HAP-1 (cell line): ENCODE results near the gene MCF2L2.

Source experiments
- DNase-seq, 2 experiments: peaks; one replicate each; pipeline ENCODE4 v3.0.0-alpha.2; 2016 to 2020; ENCODE audit warnings: low spot score in 2 of 2
- H3K27me3 ChIP-seq: fragments of 250-450 bp; sonication (Bioruptor Pico); 2 replicates; pipeline ENCODE4 v1.5.1; 2020; ENCODE audit warnings: low read depth, mild to moderate bottlenecking, moderate library complexity
- H3K36me3 ChIP-seq: fragments of 250-450 bp; sonication (Bioruptor Pico); replicated peaks from 2 replicates; pipeline ENCODE4 v1.5.1; 2020; ENCODE audit warnings: mild to moderate bottlenecking
- H3K4me1 ChIP-seq: fragments of 250-450 bp; sonication (Bioruptor Pico); 2 replicates; pipeline ENCODE4 v1.5.1; 2020; ENCODE audit warnings: mild to moderate bottlenecking
- H3K4me3 ChIP-seq: fragments of 250-450 bp; sonication (Bioruptor Pico); 2 replicates; pipeline ENCODE4 v1.5.1; 2020; ENCODE audit warnings: mild to moderate bottlenecking, moderate library complexity
- H3K9me3 ChIP-seq: fragments of 250-450 bp; sonication (Bioruptor Pico); 2 replicates; pipeline ENCODE4 v1.5.1; 2020; ENCODE audit warnings: mild to moderate bottlenecking, moderate library complexity
- in situ Hi-C: fragments of 300-500 bp; cut with MboI; formaldehyde crosslinking; loops from 3 replicates; pipeline ENCODE4 v1.14.3; 2020; ENCODE audit warnings: low sequenced_read_pairs, inconsistent platforms, mixed read lengths

The MCF2L2 gene

GRCh38 chr3:183272142-183272541, 156.3 kb downstream of the MCF2L2 start:
- no peak for DNase-seq
- in situ Hi-C loops: no loop called here
- peaks cover 9% of the 10 kb centered on the region; the same call in 1 of the 2 replicates for H3K4me1 ChIP-seq

GRCh38 chr3:183270344-183270743, 158.1 kb downstream of the MCF2L2 start:
- Histone ChIP-seq H3K4me3 (no peak overlapping the region), H3K9me3 (no peaks in the 10 kb centered on the region), H3K36me3 (peaks cover 9% of the 10 kb centered on the region), H3K27me3 (no peaks in the 10 kb centered on the region), H3K4me1 (peaks cover 19% of the 10 kb centered on the region)
- DNase-seq: no peak
- in situ Hi-C loops: no loop called here

More at GRCh38 chr3:183272142-183272541, 156.3 kb downstream of the MCF2L2 start:
- H3K36me3 ChIP-seq: peaks cover 9% of the 10 kb centered on the region
- no peak overlapping the region for H3K4me3 ChIP-seq
- H3K9me3 ChIP-seq: no peaks in the 10 kb centered on the region
- H3K27me3 ChIP-seq: no peaks in the 10 kb centered on the region

- Histone ChIP-seq H3K9me3 (no peaks in the 10 kb centered on the region), H3K27me3 (no peaks in the 10 kb centered on the region), H3K4me3 (no peak overlapping the region), H3K36me3 (peaks cover 9% of the 10 kb centered on the region), H3K4me1 (peaks cover 27% of the 10 kb centered on the region)
- DNase-seq: no peak
- in situ Hi-C loops: no loop called here
Measured at GRCh38 chr3:183269345-183269744, 159.1 kb downstream of the MCF2L2 start.

- no peaks in the 10 kb centered on the region for H3K9me3 ChIP-seq
- no peaks in the 10 kb centered on the region for H3K27me3 ChIP-seq
- no peak for DNase-seq
- H3K36me3 ChIP-seq: peaks cover 9% of the 10 kb centered on the region
- no peak overlapping the region for H3K4me3 ChIP-seq
- H3K4me1 ChIP-seq: peaks cover 30% of the 10 kb centered on the region
- in situ Hi-C loops: no loop called here
Measured at GRCh38 chr3:183268366-183268765, 160.1 kb downstream of the MCF2L2 start.

GRCh38 chr3:183267140-183267539, 161.3 kb downstream of the MCF2L2 start:
- H3K9me3 ChIP-seq: no peaks in the 10 kb centered on the region
- H3K4me3 ChIP-seq: no peak overlapping the region
- peaks cover 9% of the 10 kb centered on the region for H3K36me3 ChIP-seq
- no peaks in the 10 kb centered on the region for H3K27me3 ChIP-seq
- no peak for DNase-seq
- peaks cover 30% of the 10 kb centered on the region for H3K4me1 ChIP-seq
- in situ Hi-C loops: no loop called here

- in situ Hi-C loops: no loop called here
- Histone ChIP-seq H3K9me3 (no peaks in the 10 kb centered on the region), H3K4me1 (peaks cover 30% of the 10 kb centered on the region), H3K36me3 (peaks cover 9% of the 10 kb centered on the region), H3K4me3 (no peak overlapping the region), H3K27me3 (no peaks in the 10 kb centered on the region)
- DNase-seq: no peak
Measured at GRCh38 chr3:183266454-183266853, 162.0 kb downstream of the MCF2L2 start.

GRCh38 chr3:183265834-183266417, 162.5 kb downstream of the MCF2L2 start:
- no peak for DNase-seq
- Histone ChIP-seq H3K36me3 (peaks cover 9% of the 10 kb centered on the region), H3K27me3 (no peaks in the 10 kb centered on the region), H3K9me3 (no peaks in the 10 kb centered on the region), H3K4me1 (peaks cover 30% of the 10 kb centered on the region), H3K4me3 (no peak overlapping the region)
- in situ Hi-C loops: no loop called here

GRCh38 chr3:183265157-183265642, 163.2 kb downstream of the MCF2L2 start:
- Histone ChIP-seq H3K9me3 (no peaks in the 10 kb centered on the region), H3K4me3 (no peak overlapping the region), H3K27me3 (no peaks in the 10 kb centered on the region), H3K4me1 (peaks cover 30% of the 10 kb centered on the region), H3K36me3 (peaks cover 7% of the 10 kb centered on the region)
- in situ Hi-C loops: no loop called here
- DNase-seq: peak; percentile 34 to 63

GRCh38 chr3:183264268-183264667, 164.2 kb downstream of the MCF2L2 start:
- H3K4me1 ChIP-seq: peaks cover 30% of the 10 kb centered on the region
- no peaks in the 10 kb centered on the region for H3K9me3 ChIP-seq
- DNase-seq: no peak
- H3K27me3 ChIP-seq: no peaks in the 10 kb centered on the region
- H3K36me3 ChIP-seq: no peaks in the 10 kb centered on the region
- in situ Hi-C loops: no loop called here
- no peak overlapping the region for H3K4me3 ChIP-seq

- no peaks in the 10 kb centered on the region for H3K36me3 ChIP-seq
- no peak overlapping the region for H3K4me3 ChIP-seq
- in situ Hi-C loops: no loop called here
- H3K27me3 ChIP-seq: no peaks in the 10 kb centered on the region
- H3K4me1 ChIP-seq: peaks cover 24% of the 10 kb centered on the region
- no peak for DNase-seq
- H3K9me3 ChIP-seq: no peaks in the 10 kb centered on the region
Measured at GRCh38 chr3:183262875-183263378, 165.5 kb downstream of the MCF2L2 start.

GRCh38 chr3:183261151-183261724, 167.2 kb downstream of the MCF2L2 start:
- DNase-seq: no peak
- Histone ChIP-seq H3K27me3 (no peaks in the 10 kb centered on the region), H3K4me1 (peaks cover 22% of the 10 kb centered on the region), H3K36me3 (no peaks in the 10 kb centered on the region), H3K4me3 (no peak overlapping the region), H3K9me3 (no peaks in the 10 kb centered on the region)
- in situ Hi-C loops: no loop called here

- no peaks in the 10 kb centered on the region for H3K27me3 ChIP-seq
- H3K4me1 ChIP-seq: peaks cover 19% of the 10 kb centered on the region
- in situ Hi-C loops: no loop called here
- no peaks in the 10 kb centered on the region for H3K9me3 ChIP-seq
- H3K36me3 ChIP-seq: no peaks in the 10 kb centered on the region
- H3K4me3 ChIP-seq: no peak overlapping the region
- no peak for DNase-seq
Measured at GRCh38 chr3:183260167-183260904, 168.1 kb downstream of the MCF2L2 start.

- H3K9me3 ChIP-seq: no peaks in the 10 kb centered on the region
- in situ Hi-C loops: no loop called here
- no peak overlapping the region for H3K4me3 ChIP-seq
- no peaks in the 10 kb centered on the region for H3K36me3 ChIP-seq
- H3K27me3 ChIP-seq: no peaks in the 10 kb centered on the region
- H3K4me1 ChIP-seq: peaks cover 17% of the 10 kb centered on the region
- no peak for DNase-seq
Measured at GRCh38 chr3:183259621-183260020, 168.8 kb downstream of the MCF2L2 start.

GRCh38 chr3:183259087-183259486, 169.3 kb downstream of the MCF2L2 start:
- Histone ChIP-seq H3K27me3 (no peaks in the 10 kb centered on the region), H3K36me3 (no peaks in the 10 kb centered on the region), H3K4me3 (no peak overlapping the region), H3K4me1 (peaks cover 11% of the 10 kb centered on the region), H3K9me3 (no peaks in the 10 kb centered on the region)
- in situ Hi-C loops: no loop called here
- no peak for DNase-seq
